Fibroblast of villous mesenchyme (primary cell): ENCODE measurements around the gene GOLM1. TPM values are rescaled to one million over a fixed set of nuclear protein-coding genes. Genes with fewer than 3 reads are reported as not detected.

ENCODE experiments used
- DNase-seq: peaks from one replicate; pipeline ENCODE4 v3.0.0-alpha.2; 2010; ENCODE audit warnings: low read depth
- H3K4me3 ChIP-seq: 2 replicates; pipeline ENCODE4 v1.5.1; 2011; ENCODE audit warnings: low read depth, mild to moderate bottlenecking, low read length
- CTCF ChIP-seq: IDR thresholded peaks from 2 replicates; pipeline ENCODE4 v1.5.1; 2012; ENCODE audit warnings: low read depth, mild to moderate bottlenecking, low read length; ENCODE audit not compliant: insufficient read depth
- total RNA-seq: library from RNA; depleted of rRNA; stranded (reverse); fragments of >200 nt; gene quantifications from 2 replicates; pipeline ENCODE4 v1.2.3, GENCODE V29; 2012

Gene GOLM1
- total RNA-seq, 1 donor, result 34.1 TPM

GRCh38 chr9:86040861-86041155 is 58.5 kb downstream of the GOLM1 start:
- no peak for DNase-seq
- H3K4me3 ChIP-seq, result no peak overlapping the region
- no peak for TF ChIP-seq CTCF

- DNase-seq, result no peak
- no peak overlapping the region for H3K4me3 ChIP-seq
- TF ChIP-seq CTCF, result no peak
These were observed 59.1 kb downstream of the GOLM1 start for GRCh38 chr9:86039991-86040860.

GRCh38 chr9:86036555-86036954 is 62.8 kb downstream of the GOLM1 start:
- DNase-seq, result no peak
- TF ChIP-seq CTCF, result no peak
- H3K4me3 ChIP-seq, result no peak overlapping the region

GRCh38 chr9:86035827-86036440 is 63.4 kb downstream of the GOLM1 start:
- TF ChIP-seq CTCF, result no peak

GRCh38 chr9:86034863-86035734 is 64.3 kb downstream of the GOLM1 start:
- TF ChIP-seq CTCF, result peak; percentile 70
- DNase-seq, result peak; percentile 60

More at GRCh38 chr9:86035827-86036440, 63.4 kb downstream of the GOLM1 start:
- no peak for DNase-seq
- H3K4me3 ChIP-seq, result no peak overlapping the region

GRCh38 chr9:86027767-86028166 is 71.6 kb downstream of the GOLM1 start:
- H3K4me3 ChIP-seq, result no peak overlapping the region
- no peak for DNase-seq
- no peak for TF ChIP-seq CTCF

More at GRCh38 chr9:86034863-86035734, 64.3 kb downstream of the GOLM1 start:
- no peak overlapping the region for H3K4me3 ChIP-seq
